WTC11 (cell line): ENCODE measurements around the gene ILK. TPM values are rescaled to one million over a fixed set of nuclear protein-coding genes. Genes with fewer than 3 reads are reported as not detected.

Source experiments
- ATAC-seq: fragments of 200-7000 bp; cut with Tn5 transposase; 2 replicates; pipeline ENCODE4 v1.10.0; 2021; ENCODE audit warnings: mild to moderate bottlenecking, moderate library complexity
- CTCF ChIA-PET: fragments of 300-600 bp; sonication (Branson Sonifier 250); formaldehyde crosslinking; loops from one replicate; lab custom pipeline; 2021; ENCODE audit warnings: antibody characterized with exemption; lab: Charles Lee
- POLR2A ChIA-PET: fragments of 350-600 bp; sonication (Branson Sonifier 250); formaldehyde crosslinking; loops from one replicate; lab custom pipeline; 2021; ENCODE audit warnings: antibody characterized with exemption; lab: Charles Lee
- DNase-seq: peaks from one replicate; pipeline ENCODE4 v3.0.0; 2021; ENCODE audit warnings: low spot score
- H3K27ac Mint-ChIP-seq: 2 replicates; pipeline ENCODE4 v1.8.0; 2021; ENCODE audit warnings: mixed read lengths
- H3K27me3 Mint-ChIP-seq: 2 replicates; pipeline ENCODE4 v1.8.0; 2021; ENCODE audit warnings: low read depth, mild to moderate bottlenecking, moderate library complexity, mixed read lengths
- H3K36me3 Mint-ChIP-seq: 2 replicates; pipeline ENCODE4 v1.8.0; 2021; ENCODE audit warnings: mixed read lengths
- H3K4me1 Mint-ChIP-seq: 2 replicates; pipeline ENCODE4 v1.8.0; 2022; ENCODE audit warnings: mixed read lengths
- H3K4me3 Mint-ChIP-seq: 2 replicates; pipeline ENCODE4 v1.8.0; 2021; ENCODE audit warnings: mild to moderate bottlenecking, moderate library complexity, mixed read lengths
- H3K9me3 Mint-ChIP-seq: 2 replicates; pipeline ENCODE4 v1.8.0; 2021; ENCODE audit warnings: mixed read lengths
- CREB1 ChIP-seq: sonication (generic); formaldehyde crosslinking; IDR thresholded peaks from 2 replicates; pipeline ENCODE4 v1.8.0; 2023; ENCODE audit warnings: mild to moderate bottlenecking, missing genetic modification reagents
- E2F4 ChIP-seq: sonication (generic); formaldehyde crosslinking; IDR thresholded peaks from 2 replicates; pipeline ENCODE4 v1.8.1; 2022; ENCODE audit warnings: low read depth, mild to moderate bottlenecking, moderate library complexity, missing genetic modification reagents, borderline replicate concordance
- EMX1 ChIP-seq: fragments of 250-450 bp; sonication (Bioruptor Pico); IDR thresholded peaks from 2 replicates; pipeline ENCODE4 v1.8.0; 2021; ENCODE audit warnings: mild to moderate bottlenecking
- IRF1 ChIP-seq: sonication (generic); formaldehyde crosslinking; IDR thresholded peaks from 2 replicates; pipeline ENCODE4 v1.8.0; 2023; ENCODE audit warnings: missing genetic modification reagents
- IRF2 ChIP-seq: sonication (generic); formaldehyde crosslinking; IDR thresholded peaks from 2 replicates; pipeline ENCODE4 v1.8.0; 2022; ENCODE audit warnings: low read depth, missing genetic modification reagents, borderline replicate concordance
- JUN ChIP-seq: sonication (generic); formaldehyde crosslinking; IDR thresholded peaks from 2 replicates; pipeline ENCODE4 v1.8.0; 2023; ENCODE audit warnings: mild to moderate bottlenecking, missing genetic modification reagents
- KAT7 ChIP-seq: sonication (generic); formaldehyde crosslinking; IDR thresholded peaks from 2 replicates; pipeline ENCODE4 v1.8.1; 2023; ENCODE audit warnings: missing genetic modification reagents, mild to moderate bottlenecking, borderline replicate concordance
- MAX ChIP-seq: sonication (generic); formaldehyde crosslinking; IDR thresholded peaks from 2 replicates; pipeline ENCODE4 v1.8.0; 2022; ENCODE audit warnings: mild to moderate bottlenecking, missing genetic modification reagents
- MLX ChIP-seq: sonication (generic); formaldehyde crosslinking; IDR thresholded peaks from 2 replicates; pipeline ENCODE4 v1.8.1; 2023; ENCODE audit warnings: mild to moderate bottlenecking, missing genetic modification reagents, moderate library complexity
- MYBL2 ChIP-seq: sonication (generic); formaldehyde crosslinking; IDR thresholded peaks from 2 replicates; pipeline ENCODE4 v1.8.1; 2023; ENCODE audit warnings: mild to moderate bottlenecking, moderate library complexity, missing genetic modification reagents
- NFATC4 ChIP-seq: fragments of 250-450 bp; sonication (Bioruptor Pico); IDR thresholded peaks from 2 replicates; pipeline ENCODE4 v1.9.0; 2021; ENCODE audit warnings: mild to moderate bottlenecking
- PRDM15 ChIP-seq: sonication (generic); formaldehyde crosslinking; IDR thresholded peaks from 2 replicates; pipeline ENCODE4 v1.8.0; 2022; ENCODE audit warnings: missing genetic modification reagents
- RELA ChIP-seq: sonication (generic); formaldehyde crosslinking; IDR thresholded peaks from 2 replicates; pipeline ENCODE4 v1.8.1; 2022; ENCODE audit warnings: missing genetic modification reagents, mild to moderate bottlenecking, borderline replicate concordance
- SMAD4 ChIP-seq: sonication (generic); formaldehyde crosslinking; IDR thresholded peaks from 2 replicates; pipeline ENCODE4 v1.8.0; 2022; ENCODE audit warnings: mild to moderate bottlenecking, missing genetic modification reagents
- TEAD4 ChIP-seq: sonication (generic); formaldehyde crosslinking; IDR thresholded peaks from 2 replicates; pipeline ENCODE4 v1.8.0; 2022; ENCODE audit warnings: mild to moderate bottlenecking, missing genetic modification reagents
- ZMAT4 ChIP-seq: fragments of 250-450 bp; sonication (Bioruptor Pico); IDR thresholded peaks from 2 replicates; pipeline ENCODE4 v1.9.0; 2021; ENCODE audit warnings: mild to moderate bottlenecking
- ZNF121 ChIP-seq: sonication (generic); formaldehyde crosslinking; IDR thresholded peaks from 2 replicates; pipeline ENCODE4 v1.8.0; 2023; ENCODE audit warnings: missing genetic modification reagents
- ZNF416 ChIP-seq: fragments of 250-450 bp; sonication (Bioruptor Pico); IDR thresholded peaks from 2 replicates; pipeline ENCODE4 v1.9.0; 2021; ENCODE audit warnings: mild to moderate bottlenecking, inconsistent platforms
- ZNF512 ChIP-seq: sonication (generic); formaldehyde crosslinking; IDR thresholded peaks from 2 replicates; pipeline ENCODE4 v1.8.1; 2022; ENCODE audit warnings: missing genetic modification reagents, borderline replicate concordance
- total RNA-seq: library from RNA; stranded (reverse); gene quantifications from 3 replicates; pipeline ENCODE4 v1.2.3, GENCODE V29; 2021

Gene ILK
- total RNA-seq, 1 experiment from 2014 or later, result 97.7 TPM

- TF ChIP-seq IRF2 (CRISPR knock-in tag), result no peak
- TF ChIP-seq MYBL2 (CRISPR knock-in tag), result no peak
Measured at GRCh38 chr11:6638429-6638828, 34.9 kb downstream of the ILK start (continued).

- ATAC-seq (no peak), DNase-seq (no peak)
- POLR2A ChIA-PET, result interaction anchor here (0.5 to 0.7 kb wide), 2 partner anchors 21 to 29 kb away, joined by 3 read pairs; partner anchors contain the start of gene TAF10
- H3K4me3 Mint-ChIP-seq, result no peak overlapping the region
- no peaks in the 10 kb centered on the region for H3K36me3 Mint-ChIP-seq
- no peak overlapping the region for H3K27ac Mint-ChIP-seq
- H3K4me1 Mint-ChIP-seq, result no peaks in the 10 kb centered on the region
- TF ChIP-seq RELA (CRISPR knock-in tag), result no peak
- H3K9me3 Mint-ChIP-seq, result no peaks in the 10 kb centered on the region
- no peaks in the 10 kb centered on the region for H3K27me3 Mint-ChIP-seq
- CTCF ChIA-PET, result interaction anchor here (1.0 to 1.2 kb wide), 2 partner anchors 109 to 115 kb away, joined by 3 read pairs; no protein-coding TSS in a partner anchor
Measured at GRCh38 chr11:6640036-6640984, 36.7 kb downstream of the ILK start.

GRCh38 chr11:6640985-6641701, 37.6 kb downstream of the ILK start:
- no peaks in the 10 kb centered on the region for H3K9me3 Mint-ChIP-seq
- no peaks in the 10 kb centered on the region for H3K36me3 Mint-ChIP-seq
- H3K4me3 Mint-ChIP-seq, result no peak overlapping the region
- H3K4me1 Mint-ChIP-seq, result no peaks in the 10 kb centered on the region
- POLR2A ChIA-PET, result no interaction called here
- no peaks in the 10 kb centered on the region for H3K27me3 Mint-ChIP-seq
- H3K27ac Mint-ChIP-seq, result no peak overlapping the region
- DNase-seq, result no peak
- no peak for ATAC-seq
- no peak for TF ChIP-seq CREB1 (CRISPR knock-in tag)
- no peak for TF ChIP-seq NFATC4 (CRISPR knock-in tag)
- TF ChIP-seq, all 79 proteins: peak for 0
- CTCF ChIA-PET, result interaction anchor here (1.2 kb wide), 1 partner anchor 114 kb away, joined by 3 read pairs; no protein-coding TSS in a partner anchor

- Mint-ChIP-seq H3K27ac (no peak overlapping the region), H3K4me3 (no peak overlapping the region), H3K36me3 (no peaks in the 10 kb centered on the region), H3K27me3 (no peaks in the 10 kb centered on the region), H3K4me1 (no peaks in the 10 kb centered on the region), H3K9me3 (no peaks in the 10 kb centered on the region)
- ATAC-seq (no peak), DNase-seq (no peak)
- ChIA-PET CTCF (no interaction called here), POLR2A (no interaction called here)
- TF ChIP-seq ZMAT4 (CRISPR knock-in tag), result no peak
- no peak for TF ChIP-seq MLX (CRISPR knock-in tag)
- TF ChIP-seq PRDM15 (CRISPR knock-in tag), result no peak
- no peak for TF ChIP-seq KAT7 (CRISPR knock-in tag)
- no peak for TF ChIP-seq TEAD4 (CRISPR knock-in tag)
- no peak for TF ChIP-seq E2F4 (CRISPR knock-in tag)
- TF ChIP-seq IRF1 (CRISPR knock-in tag), result no peak
- no peak for TF ChIP-seq MAX (CRISPR knock-in tag)
- TF ChIP-seq NFATC4 (CRISPR knock-in tag), result no peak
- TF ChIP-seq ZNF121 (CRISPR knock-in tag), result no peak
- no peak for TF ChIP-seq ZNF512
- TF ChIP-seq ZNF416 (CRISPR knock-in tag), result no peak
- TF ChIP-seq JUN (CRISPR knock-in tag), result no peak
- TF ChIP-seq SMAD4 (CRISPR knock-in tag), result no peak
- no peak for TF ChIP-seq EMX1
Measured at GRCh38 chr11:6642957-6643356, 39.4 kb downstream of the ILK start.
